Measurements from ENCODE around the gene NAIF1.
"Not testable (repeated sequence)": the region's sequence is repeated elsewhere in the genome, so short reads cannot be mapped to it uniquely, and the experiment has no call there.

Gene NAIF1

DNA sequence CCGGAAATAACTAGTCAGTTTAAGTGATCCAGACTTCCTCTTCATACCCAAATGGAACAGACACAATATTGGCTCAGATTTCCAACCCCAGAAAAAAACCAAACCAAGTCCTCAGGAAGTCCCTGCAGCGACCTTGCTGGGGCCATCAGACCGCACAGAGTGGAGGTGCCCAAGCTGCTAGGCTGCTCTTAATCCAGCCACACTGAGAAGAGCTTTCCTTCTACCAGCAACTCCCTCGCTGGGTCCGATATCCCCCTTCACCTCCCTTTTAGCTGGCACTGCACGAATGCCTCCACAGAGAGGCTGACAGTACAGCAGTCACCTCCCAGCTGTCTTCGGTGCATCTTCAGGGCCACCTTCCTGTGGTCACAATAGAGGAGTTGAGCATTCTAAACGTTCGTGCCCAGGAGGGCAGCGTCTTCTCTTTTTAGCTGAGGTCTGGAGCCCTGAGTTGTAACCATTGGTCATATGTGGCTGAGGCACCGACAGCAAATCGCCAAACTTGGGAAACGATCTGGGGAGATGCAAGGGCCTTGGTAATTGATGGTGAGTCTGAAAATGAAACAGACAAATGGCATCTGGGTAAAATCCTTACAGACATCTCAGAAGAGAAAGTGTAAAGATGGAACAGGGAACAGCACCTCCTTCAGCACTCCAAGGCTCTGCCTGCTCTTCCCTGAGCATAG is 5.7 kb downstream of the NAIF1 start:
- no peak for DNase-seq (ENCODE audit: low read depth)

DNA sequence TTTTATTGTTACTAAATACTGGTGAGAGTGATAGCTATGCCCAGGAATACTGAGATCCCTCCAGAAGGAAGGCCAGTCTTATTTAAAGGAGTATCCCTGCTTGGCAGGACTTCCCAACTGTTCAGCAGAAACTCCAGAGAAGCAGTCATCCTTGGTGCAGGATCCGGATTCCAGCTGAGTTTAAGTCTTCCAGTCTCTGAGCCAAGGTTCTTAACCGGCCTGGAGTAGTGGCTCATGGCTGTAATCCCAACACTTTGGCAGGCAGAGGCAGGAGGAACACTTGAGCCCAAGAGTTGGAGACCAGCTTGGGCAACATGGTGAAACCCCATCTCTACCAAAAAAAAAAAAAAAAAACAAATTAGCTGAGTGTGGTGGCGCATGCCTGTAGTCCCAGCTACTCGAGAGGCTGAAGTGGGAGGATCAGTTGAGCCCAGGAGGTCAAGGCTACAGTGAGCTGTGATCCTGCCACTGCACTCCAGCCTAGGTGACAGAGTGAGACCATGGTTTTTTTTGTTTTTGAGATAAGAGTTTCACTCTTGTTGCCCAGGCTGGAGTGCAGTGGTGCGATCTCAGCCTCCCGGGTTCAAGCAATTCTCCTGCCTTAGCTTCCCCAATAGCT is 7.6 kb downstream of the NAIF1 start:
- DNase-seq (ENCODE audit: low read depth), result no peak

DNA sequence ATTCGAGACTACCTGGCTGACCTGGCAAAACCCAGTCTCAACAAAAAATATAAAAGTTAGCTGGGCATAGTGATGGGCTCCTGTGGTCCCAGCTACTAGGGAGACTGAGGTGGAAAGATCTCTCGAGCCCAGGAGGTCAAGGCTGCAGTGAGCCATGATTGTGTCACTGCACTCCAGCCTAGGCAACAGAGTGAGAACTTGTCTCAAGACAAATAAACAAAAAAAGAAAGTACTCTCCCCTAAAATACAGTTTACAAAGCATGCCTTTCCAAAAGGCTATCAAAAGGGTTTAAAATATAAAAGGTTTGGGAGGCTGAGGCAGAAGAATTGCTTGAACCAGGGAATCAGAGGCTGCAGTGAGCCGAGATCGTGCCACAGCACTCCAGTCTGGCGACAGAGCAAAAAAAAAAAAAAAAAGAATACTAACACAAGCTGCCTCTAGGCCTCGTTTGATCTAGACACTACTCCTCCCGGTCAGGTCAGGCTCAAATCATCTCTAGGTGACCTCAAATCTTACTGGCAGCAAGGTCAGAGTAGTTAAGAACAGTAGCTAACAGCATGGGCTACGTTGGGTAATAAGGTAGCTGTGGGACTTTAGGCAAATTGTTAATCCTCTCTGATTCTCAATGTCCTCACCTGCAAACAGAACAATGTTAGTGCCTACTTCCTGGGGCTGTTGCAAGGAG is 9.3 kb downstream of the NAIF1 start:
- no peak for DNase-seq (ENCODE audit: low read depth)

DNA sequence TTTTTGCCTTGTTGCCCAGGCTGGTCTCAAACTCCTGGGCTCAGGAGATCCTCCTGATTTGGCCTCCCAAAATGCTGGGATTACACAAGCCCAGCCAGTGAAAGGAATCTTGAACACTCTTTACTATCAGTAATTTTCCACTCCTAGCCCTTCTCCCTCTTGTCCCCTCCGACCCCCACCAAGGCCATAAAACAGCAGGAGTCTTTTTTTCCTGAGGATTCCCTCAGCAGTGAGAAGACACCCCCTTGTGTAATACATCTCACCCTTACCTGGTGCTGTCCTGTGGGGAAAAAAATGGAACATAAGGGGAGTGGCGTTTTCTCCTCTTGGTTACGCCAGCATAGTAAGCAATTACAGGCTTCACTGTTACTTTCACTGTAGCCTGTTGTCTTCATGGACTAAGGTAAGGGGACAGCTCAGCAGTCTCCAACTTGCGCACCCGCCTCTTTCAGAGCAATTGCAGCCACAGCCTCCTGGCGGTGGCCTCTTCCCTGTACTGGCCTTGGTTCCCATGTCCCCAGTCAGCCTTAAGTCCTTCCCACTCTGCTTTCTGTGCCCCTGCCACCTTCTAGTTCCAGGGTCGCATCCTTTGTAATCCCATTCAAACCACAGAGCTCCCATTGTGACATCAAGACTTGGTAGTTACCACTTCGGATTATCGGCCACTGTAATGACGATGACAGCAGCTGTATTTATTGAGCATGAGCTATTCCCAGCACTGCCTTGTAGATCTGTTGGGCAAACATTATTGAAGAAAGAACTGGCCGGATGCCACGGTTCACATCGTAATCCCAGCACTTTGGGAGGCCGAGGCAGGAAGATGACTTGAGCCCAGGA is 10.0 kb downstream of the NAIF1 start:
- DNase-seq (ENCODE audit: low read depth), result no peak

DNA sequence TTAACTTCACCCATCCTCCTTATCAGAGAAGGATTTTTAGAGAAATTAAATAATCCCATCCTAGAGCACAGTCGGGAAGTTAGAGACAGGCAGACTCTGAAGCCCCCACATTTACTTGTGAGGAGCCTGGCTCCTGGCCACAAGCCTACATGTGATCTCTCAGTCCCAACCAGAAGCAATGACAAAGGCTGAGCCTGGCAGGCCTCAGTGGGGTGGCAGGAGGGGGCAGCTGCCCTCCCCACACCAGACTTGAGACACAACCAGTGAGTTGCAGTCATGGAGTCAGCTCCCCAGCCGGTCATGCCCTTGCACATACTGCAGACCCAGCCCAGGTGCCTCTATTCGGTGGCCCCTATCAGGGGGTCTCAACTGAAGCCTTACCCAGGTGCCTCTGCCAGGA is 11.0 kb downstream of the NAIF1 start:
- DNase-seq (ENCODE audit: low read depth), result no peak

DNA sequence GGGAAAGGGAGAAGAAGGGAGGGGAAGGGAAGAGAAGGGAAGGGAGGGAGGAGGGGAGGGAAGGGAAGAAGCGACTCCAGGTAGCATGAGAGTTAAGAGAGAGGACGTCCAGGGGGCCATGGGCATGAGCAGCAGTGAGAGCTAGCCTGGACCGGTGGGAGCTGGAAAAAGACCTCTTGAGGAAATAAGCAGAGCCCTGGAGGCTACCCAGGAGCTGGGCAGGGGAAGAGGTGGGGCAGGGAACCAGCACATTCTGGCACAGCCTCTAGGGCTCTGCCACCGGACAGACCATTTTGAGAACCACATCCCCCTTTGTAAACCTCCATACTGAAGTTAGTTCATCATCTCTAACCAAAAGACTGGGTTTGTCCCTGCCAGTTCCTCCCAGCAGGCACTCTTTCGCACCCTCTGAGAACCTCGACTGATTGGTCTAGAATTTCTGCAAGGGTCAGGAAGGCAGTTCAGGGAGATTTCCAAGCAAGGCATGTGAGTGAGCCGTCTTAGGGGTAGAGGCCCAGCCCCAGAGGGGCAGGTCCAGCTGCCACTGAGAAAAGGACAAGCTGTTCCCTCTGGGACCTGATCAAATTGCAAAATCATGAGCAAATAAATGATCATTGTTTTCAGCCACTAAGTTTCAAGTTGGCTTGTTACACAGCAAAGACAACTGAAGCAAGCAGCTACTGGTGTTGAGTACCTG is 11.6 kb downstream of the NAIF1 start:
- no peak for DNase-seq (ENCODE audit: low read depth)

DNA sequence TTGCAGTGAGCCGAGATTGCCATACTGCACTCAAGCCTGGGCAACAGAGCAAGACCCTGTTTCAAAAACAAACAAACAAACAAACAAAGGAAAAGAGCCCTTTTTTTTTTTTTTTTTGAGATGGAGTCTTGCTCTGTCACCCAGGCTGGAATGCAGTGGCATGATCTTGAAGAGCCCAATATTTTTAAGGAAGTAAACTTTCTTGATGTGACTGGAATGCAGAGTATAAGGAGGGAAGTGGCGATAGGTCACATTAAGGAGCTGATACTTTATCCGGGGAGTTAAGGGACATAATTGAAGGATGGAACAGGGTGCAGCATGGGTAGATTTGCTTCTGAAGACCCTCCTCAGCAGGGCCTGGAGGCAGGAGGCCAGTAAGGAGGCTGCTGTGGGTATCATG is 13.0 kb downstream of the NAIF1 start:
- no peak for DNase-seq (ENCODE audit: low read depth)

DNA sequence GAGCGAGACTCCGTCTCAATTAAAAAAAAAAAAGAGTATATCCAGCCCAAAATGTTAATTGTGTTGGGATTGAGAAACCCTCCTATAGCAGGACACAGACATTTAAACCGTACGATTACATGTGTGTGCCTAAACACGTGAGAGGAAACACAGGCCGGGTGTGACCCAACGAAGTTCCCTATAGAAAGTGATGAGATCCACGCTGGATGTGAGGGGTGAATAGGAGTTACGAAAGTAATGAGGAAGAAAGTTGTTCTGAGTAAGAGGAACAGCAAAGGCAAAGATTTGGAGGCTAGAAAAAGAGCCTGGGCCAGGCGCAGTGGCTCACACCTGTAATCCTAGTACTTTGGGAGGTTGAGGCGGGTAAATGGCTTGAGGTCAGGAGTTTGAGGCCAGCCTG is 13.6 kb downstream of the NAIF1 start:
- DNase-seq (ENCODE audit: low read depth), result no peak

DNA sequence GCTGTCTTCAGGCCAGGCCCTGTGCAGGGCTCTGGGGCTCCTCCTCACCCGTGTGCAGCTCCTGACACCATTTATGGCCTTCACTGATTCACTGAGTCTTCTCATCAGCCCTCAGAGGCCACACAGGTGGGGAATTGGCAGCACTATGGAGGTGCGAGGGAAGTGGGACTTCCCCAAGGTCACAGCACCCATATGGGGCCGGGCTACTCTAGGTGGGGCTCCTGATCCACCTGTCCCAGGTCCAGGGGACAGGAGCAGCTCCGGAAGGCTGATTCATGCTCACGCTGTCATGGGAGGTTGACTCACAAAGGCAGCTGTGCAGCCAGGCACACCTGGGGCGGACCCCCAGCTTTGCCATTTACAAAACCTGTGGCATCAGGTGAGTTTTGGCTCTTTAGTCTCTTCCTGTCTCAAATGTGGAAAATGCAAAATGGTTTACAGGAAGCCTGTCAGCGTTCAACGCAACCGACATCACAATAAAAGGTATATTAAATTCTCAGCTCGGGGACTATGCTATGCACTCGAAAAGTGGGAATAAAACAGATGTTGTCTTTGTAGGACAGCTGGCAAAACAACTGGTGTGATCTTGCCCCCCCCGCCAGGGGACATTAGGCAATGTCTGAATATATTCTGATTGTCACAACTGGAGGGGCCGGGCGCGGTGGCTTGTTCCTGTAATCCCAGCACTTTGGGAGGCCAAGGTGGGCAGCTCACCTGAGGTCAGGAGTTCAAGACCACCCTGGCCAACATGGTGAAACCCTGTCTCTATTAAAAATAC is 15.0 kb downstream of the NAIF1 start:
- DNase-seq (ENCODE audit: low read depth), result no peak

DNA sequence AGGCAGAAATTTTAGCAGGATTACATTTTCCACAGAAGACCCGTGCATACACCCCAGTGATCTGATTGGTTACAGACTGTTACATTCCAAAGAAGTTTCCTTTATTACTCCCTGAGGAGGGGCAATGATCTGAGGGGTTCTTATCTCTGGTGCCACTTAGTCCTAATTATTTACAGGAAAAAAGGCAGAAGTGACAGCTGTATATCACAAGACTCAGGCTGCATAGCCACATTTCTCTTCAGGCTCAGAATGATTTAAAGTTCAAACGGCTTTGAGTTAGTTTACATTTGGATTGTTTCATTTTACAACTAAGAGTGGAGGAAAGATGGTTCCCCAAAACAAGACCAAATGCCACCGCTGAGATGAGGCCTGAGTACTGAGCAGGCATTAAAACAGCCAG is 17.3 kb downstream of the NAIF1 start:
- DNase-seq (ENCODE audit: low read depth), result no peak

DNA sequence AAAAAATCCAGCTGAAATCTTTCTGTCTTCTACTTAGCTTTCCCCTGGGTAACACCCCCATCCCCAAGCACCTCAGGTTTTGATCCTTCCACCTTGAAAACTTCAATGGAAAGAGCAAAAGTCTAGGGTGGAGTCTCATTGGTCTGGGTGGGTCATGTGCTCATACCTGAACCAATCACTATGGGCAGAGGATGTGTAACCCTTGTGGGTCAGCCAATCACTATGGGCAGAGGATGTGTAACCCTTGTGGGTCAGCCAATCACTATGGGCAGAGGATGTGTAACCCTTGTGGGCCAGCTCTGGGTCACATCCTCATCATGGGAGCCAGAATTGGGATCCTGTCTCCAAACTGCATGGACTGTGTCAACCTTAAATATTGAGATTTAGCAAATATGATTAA is 18.5 kb downstream of the NAIF1 start:
- no peak for DNase-seq (ENCODE audit: low read depth)

DNA sequence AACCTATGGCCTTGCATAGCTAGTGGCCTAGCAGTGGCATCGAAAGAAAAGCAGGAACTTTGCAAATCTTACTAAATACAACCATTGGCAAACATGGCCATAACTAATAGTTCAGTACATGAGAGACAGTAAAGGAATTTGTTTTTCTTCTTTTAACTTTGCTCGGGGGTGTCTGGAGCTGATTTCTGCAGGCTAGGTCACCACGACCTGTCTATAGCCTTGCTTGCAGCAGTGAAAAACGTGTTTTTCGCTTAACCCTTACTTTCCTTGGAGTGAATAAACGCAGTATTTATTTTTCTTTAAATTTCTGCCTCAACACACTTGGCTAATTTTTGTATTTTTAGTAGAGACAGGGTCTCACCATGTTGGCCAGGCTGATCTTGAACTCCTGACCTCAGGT is 19.9 kb downstream of the NAIF1 start:
- DNase-seq (ENCODE audit: low read depth), result no peak

DNA sequence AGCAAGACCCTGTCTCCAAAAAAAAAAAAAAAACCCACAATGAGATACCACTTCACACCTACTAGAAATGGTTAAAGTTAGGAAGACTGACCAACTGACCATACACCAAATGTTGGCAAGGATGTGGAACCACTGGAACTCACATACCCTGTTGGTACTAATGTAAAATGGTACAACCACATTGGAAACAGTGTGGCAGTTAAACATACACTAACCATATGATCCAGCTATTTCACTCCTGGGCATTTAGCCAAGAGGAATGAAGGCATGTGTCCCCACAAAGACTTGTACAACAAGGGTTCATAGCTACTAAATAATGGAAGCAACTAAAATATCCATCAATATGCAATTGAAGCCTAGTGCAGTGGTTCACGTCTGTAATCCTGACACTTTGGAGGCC is 21.3 kb downstream of the NAIF1 start:
- DNase-seq (ENCODE audit: low read depth), result no peak

DNA sequence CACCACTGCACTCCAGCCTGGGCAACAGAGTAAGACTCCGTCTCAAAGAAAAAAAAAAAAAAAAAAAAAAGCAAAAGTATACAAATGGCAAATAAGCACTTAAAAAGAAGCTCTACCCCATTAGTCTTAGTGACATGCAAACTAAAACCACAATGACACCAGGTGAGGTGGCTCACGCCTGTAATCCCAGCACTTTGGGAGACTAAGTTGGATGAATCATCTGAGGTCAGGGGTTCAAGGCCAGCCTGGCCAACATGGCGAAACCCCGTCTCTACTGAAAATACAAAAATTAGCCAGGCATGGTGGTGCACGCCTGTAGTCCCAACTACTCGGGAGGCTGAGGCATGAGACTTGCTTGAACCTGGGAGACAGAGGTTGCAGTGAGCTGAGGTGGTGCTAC is 21.7 kb downstream of the NAIF1 start:
- DNase-seq (ENCODE audit: low read depth), result not testable (repeated sequence)

DNA sequence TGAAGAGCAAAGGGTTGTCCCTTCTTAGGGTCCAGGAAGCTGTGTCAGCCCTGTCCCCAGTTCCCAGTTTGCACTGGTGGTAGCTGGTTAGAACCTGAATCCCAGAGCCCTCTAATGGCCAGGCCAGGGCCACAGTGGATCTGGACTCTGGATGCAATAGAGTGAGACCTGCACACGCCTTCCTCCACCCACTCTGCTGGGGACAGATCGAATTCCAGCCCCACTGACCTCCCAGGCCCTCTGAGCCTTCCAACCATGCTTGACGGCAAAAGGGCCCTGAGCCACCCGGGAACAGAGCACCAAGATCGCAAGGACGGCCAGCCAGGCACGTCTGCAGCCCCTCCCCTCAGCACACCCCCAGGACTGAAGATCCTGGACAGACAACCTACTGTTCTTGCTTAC is 23.7 kb downstream of the NAIF1 start:
- no peak for DNase-seq (ENCODE audit: low read depth)

DNA sequence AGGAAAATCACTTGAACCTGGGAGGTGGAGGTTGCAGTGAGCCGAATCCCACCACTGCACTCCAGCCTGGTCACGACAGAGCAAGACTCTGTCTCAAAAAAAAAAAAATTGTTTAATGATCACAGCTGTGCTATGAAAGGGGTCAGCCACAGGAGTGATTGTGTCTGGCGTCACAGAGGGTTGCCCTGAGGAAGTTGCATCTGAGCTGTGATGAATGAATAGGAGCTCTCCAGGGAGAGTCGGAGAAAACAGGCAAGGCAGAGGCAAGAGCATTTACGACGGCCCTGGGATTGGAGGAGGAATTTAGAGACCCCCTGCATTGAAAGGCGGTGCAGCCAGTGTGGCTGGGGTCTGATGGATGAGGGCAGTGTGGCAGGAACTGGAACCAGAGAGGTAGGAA is 25.1 kb downstream of the NAIF1 start:
- no peak for DNase-seq (ENCODE audit: low read depth)

DNA sequence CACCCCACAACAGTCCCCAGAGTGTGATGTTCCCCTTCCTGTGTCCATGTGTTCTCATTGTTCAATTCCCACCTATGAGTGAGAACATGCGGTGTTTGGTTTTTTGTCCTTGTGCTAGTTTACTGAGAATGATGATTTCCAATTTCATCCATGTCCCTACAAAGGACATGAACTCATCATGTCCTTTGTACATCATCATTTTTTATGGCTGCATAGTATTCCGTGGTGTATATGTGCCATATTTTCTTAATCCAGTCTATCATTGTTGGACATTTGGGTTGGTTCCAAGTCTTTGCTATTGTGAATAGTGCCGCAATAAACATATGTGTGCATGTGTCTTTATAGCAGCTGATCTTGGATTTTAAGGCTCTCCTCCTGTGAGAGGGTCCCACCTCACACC is 26.3 kb downstream of the NAIF1 start:
- not testable (repeated sequence) for DNase-seq (ENCODE audit: low read depth)

DNA sequence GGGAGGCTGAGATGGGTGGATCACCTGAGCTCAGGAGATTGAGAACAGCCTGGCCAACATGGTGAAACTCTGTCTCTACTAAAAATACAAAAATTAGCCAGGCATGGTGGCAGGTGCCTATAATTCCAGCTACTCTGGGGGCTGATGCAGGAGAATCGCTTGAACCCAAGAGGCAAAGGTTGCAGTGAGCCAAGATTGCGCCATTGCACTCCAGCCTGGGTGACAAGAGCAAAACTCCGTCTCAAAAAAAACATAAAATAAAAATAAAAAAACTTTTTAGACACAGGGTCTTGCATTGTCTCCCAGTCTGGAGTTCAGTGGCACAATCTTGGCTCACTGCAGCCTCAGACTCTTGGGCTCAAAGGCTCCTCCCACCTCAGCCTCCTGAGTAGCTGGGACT is 30.6 kb downstream of the NAIF1 start:
- not testable (repeated sequence) for DNase-seq (ENCODE audit: low read depth)

DNA sequence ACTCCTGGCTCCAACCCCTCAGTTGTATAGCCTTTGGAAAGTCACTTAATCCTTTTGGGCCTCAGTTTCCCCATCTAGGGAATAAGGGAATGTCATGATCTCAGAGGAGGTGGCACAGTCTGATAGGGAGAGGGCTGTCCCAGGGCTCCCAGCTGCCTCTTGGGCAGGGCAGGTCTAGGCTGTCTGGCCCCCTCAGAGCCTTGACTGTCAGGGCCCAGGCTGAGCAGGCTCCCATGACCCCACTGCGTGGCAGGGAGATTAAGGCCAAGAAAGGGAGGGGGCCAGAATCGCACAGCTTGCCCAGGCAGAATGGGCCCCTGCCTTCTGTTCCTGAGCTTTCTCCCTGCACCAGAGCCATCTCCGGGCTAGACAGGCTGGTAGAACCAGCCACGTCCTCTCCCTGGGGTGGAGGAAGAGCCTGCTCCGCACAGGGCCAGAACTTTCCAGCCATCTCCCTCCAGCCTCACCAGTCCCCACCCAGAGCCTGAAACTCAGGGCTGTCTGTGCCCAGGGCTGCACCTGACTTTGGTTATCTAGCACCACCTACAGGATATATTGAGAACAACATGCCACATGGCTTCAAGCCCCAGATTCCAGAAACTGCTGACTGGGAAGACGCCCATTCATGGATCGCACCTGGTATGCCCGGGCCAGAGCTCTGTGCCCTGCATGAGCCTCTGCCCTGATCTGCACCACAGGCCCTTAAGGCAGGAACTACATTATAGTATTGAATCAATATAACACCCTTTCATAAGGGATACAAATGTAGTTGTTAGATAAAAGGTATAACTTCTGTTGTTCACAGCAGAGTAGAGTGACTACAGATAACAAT is 32.1 kb downstream of the NAIF1 start:
- peak; percentile 48 for DNase-seq (ENCODE audit: low read depth)

DNA sequence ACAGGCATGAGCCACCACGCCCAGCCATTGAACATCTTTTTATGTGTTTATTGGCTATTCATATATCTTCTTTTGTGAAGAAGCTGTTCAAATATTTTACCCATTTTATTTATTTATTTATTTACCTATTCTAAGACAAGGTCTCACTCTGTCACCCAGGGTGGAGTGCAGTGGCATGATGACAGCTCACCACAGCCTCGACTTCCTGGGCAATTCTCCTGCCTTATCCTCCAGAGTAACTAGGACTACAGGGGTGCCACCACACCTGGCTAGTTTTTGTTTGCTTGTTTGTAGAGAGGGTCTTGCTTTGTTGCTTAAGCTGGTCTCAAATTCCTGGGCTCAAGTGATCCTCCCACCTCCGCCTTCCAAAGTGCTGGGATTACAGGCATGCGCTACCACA is 33.5 kb downstream of the NAIF1 start:
- no peak for DNase-seq (ENCODE audit: low read depth)

Data from activated T-cell treated with anti-CD3 and anti-CD28 coated beads for 1 hour (primary cell).